ENCODE data around the gene GRK5. TPM values are rescaled to one million over a fixed set of nuclear protein-coding genes. Genes with fewer than 3 reads are reported as not detected.
A peak's percentile ranks its signal among the peaks of the same experiment; 100 is the strongest.

Gene GRK5
- total RNA-seq, 1 donor from 2014 or later = 2.8 TPM

DNA sequence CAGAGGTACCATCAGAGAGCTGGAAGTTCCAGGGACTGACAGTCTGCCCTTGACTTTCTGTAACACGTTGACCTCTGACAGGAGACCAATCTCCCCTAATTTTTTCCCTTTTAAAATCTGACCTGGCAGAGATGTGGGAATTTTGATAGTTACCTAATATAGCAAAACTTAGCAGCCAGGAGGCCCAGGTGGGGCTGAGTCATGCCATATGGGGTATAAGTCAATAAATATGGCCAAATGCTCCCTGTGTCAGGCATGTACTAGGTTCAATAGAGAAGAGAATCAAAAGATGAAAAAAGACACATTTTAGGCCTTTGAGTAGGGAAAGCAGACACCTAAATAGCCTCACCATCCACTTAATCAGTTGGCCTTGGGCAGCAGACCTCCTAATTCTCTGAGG, 6.1 kb upstream of the GRK5 start:
- TF ChIP-seq, protein P1, sequence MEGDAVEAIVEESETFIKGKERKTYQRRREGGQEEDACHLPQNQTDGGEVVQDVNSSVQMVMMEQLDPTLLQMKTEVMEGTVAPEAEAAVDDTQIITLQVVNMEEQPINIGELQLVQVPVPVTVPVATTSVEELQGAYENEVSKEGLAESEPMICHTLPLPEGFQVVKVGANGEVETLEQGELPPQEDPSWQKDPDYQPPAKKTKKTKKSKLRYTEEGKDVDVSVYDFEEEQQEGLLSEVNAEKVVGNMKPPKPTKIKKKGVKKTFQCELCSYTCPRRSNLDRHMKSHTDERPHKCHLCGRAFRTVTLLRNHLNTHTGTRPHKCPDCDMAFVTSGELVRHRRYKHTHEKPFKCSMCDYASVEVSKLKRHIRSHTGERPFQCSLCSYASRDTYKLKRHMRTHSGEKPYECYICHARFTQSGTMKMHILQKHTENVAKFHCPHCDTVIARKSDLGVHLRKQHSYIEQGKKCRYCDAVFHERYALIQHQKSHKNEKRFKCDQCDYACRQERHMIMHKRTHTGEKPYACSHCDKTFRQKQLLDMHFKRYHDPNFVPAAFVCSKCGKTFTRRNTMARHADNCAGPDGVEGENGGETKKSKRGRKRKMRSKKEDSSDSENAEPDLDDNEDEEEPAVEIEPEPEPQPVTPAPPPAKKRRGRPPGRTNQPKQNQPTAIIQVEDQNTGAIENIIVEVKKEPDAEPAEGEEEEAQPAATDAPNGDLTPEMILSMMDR (IDR thresholded peaks at IDR 0.05; ENCODE audit: insufficient read depth, low read length, poor library complexity, severe bottlenecking) = no peak
- Histone ChIP-seq H3K27me3 (ENCODE audit: control insufficient read depth, insufficient read depth, low read length) (peaks cover 3% of the 10 kb centered on the region), H3K36me3 (ENCODE audit: control insufficient read depth, insufficient read depth, low read length) (no peaks in the 10 kb centered on the region), H3K4me3 (ENCODE audit: low read depth, low read length) (no peak overlapping the region)
- DNase-seq (ENCODE audit: low read depth) = no peak

DNA sequence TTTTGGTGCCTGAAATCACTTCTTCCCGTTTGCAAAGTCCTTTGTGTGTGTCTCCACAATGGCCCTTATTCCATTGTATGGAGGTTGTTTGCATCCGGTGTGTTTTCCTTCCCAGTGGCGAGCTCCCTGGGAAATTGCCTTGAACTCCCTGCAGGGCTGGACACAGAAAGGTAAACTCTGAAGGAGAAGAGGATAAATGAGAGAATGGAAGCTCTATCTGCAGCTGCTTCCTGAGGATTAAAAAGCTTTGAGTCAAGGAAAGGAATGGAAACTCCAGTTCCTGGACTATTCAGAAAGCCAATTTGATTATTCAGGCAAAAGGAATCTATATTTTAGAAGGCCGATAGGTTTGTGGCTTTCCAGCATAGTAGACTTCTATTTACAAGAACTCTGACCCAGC, 4.4 kb upstream of the GRK5 start:
- Histone ChIP-seq H3K36me3 (ENCODE audit: control insufficient read depth, insufficient read depth, low read length) (no peaks in the 10 kb centered on the region), H3K4me3 (ENCODE audit: low read depth, low read length) (no peak overlapping the region), H3K27me3 (ENCODE audit: control insufficient read depth, insufficient read depth, low read length) (peaks cover 3% of the 10 kb centered on the region)
- no peak for DNase-seq (ENCODE audit: low read depth)
- TF ChIP-seq, protein P1 (IDR thresholded peaks at IDR 0.05; ENCODE audit: insufficient read depth, low read length, poor library complexity, severe bottlenecking) = no peak

DNA sequence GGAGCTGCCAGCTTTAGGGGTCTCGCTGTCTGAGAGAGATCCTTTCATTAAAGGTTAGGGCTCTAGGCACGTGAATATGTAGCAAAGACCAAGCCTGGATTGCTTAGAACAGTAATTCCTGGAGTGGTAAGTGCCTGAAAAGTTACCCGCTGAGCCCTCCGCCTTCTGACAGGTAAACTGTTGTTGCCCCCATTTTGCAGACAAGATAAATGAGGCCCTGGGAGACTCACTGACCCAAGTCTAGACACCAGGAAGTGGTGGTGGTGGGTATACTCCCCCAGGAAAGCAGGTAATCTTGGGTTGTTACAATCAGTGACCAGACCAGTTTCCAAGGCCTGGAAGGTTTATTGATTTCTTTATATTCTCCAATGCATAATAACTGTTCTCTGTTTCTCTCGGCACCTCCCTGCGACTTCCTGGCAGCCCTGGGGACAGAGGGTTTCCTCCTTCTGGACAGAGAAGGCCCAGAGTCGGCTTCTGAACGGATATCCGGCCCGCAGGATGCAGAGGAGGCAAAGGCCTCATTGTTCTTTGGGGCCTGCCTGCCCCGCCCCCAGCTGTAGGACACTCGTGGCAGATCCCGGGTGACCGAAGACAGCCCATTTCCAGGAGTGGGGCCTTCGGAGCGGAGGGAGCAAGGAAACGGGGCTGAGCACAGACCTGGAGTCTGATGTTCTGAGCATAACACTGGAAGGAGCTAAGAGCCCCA, 1.3 kb upstream of the GRK5 start:
- no peaks in the 10 kb centered on the region for H3K27me3 ChIP-seq (ENCODE audit: control insufficient read depth, insufficient read depth, low read length)
- no peak for DNase-seq (ENCODE audit: low read depth)
- peak overlapping the region; percentile 57 for H3K4me3 ChIP-seq (ENCODE audit: low read depth, low read length)
- H3K36me3 ChIP-seq (ENCODE audit: control insufficient read depth, insufficient read depth, low read length) = no peaks in the 10 kb centered on the region
- TF ChIP-seq, protein P1 (IDR thresholded peaks at IDR 0.05; ENCODE audit: insufficient read depth, low read length, poor library complexity, severe bottlenecking) = no peak

DNA sequence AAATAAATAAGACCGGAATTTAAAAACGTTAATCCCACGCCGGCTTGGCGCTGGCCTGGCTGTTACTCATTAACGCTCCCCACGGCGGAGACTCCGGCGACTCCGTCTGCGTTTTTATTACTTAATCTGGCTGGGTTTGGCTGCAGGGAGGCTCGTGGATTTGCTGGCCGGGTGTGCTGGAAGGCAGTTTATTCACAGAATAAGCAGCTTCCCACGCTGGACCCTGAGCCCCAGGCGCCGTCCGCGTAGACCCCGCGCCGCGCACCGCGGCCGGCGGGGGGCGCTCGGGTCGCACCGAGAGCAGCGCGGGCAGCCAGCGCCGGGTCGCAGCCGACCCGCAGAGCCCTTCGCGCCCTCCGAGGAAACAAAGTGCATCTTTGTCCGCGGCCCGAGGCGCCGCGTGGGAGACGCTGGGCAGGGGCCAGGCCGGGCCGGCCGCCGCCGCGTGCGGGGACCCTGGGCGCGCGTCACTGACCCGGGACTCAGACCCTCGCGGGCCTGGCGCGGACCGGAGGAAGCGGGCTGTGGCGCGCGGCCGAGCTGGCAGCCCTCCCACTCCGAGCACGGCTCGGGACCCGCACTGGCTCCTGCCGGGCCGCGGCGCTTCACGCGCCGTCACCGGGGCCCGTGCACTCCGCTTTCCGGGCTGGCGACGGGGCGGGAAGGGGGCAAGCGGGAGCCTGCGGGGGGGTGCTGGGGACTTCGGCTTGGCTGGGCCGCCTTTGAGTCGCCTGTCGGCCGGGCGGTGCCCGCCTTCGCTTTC, 587 bp upstream of the GRK5 start:
- DNase-seq (ENCODE audit: low read depth) = no peak
- Histone ChIP-seq H3K4me3 (ENCODE audit: low read depth, low read length) (peak overlapping the region; percentile 57), H3K27me3 (ENCODE audit: control insufficient read depth, insufficient read depth, low read length) (no peaks in the 10 kb centered on the region), H3K36me3 (ENCODE audit: control insufficient read depth, insufficient read depth, low read length) (no peaks in the 10 kb centered on the region)
- TF ChIP-seq, protein P1 (IDR thresholded peaks at IDR 0.05; ENCODE audit: insufficient read depth, low read length, poor library complexity, severe bottlenecking) = no peak

DNA sequence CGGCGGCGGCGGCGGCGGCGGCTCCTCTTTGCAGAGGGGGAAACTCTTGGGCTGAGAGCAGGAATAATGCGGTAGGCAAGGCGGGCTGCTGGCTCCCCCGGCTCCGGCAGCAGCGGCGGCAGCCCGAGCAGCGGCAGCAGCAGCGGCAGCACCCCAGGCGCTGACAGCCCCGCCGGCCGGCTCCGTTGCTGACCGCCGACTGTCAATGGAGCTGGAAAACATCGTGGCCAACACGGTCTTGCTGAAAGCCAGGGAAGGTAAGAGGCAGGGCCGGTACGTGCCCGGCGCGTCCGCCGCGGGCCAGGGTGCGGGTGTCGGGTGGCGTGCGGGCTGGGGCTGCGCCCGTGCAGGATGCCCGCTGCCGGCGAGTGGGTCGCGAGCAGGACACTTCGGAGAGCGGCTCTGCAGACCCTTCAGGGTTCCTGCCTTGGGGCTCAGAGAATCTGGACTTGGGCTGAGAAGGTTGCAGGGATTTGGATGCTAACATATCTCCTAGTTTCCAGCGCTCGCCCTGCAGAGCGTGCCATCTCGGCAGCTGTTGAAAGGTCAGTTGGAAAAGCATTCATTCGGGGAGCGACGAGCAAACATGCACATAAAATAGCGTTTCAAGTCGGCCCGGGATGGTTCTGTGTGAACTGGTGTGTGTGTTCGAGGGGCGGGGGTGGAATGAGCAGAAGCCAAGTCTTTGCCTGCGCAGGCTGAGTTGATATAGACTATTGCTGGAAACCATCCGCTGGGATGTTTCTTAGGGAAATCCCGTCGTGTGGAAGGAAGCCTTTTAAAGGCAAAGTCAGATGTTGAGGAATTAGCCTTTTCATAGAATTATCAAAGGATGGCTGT, 562 bp downstream of the GRK5 start:
- Histone ChIP-seq H3K27me3 (ENCODE audit: control insufficient read depth, insufficient read depth, low read length) (no peaks in the 10 kb centered on the region), H3K36me3 (ENCODE audit: control insufficient read depth, insufficient read depth, low read length) (no peaks in the 10 kb centered on the region), H3K4me3 (ENCODE audit: low read depth, low read length) (peak overlapping the region; percentile 57)
- DNase-seq (ENCODE audit: low read depth) = no peak
- TF ChIP-seq, protein P1 (IDR thresholded peaks at IDR 0.05; ENCODE audit: insufficient read depth, low read length, poor library complexity, severe bottlenecking) = no peak
